SK-N-SH (cell line): ENCODE results near the gene ERLIN1. TPM values are rescaled to one million over a fixed set of nuclear protein-coding genes. Genes with fewer than 3 reads are reported as not detected.

Experiments
- CTCF ChIA-PET: fragments of 300-600, 350-600 bp; formaldehyde crosslinking; extraction: SDS; loops from one replicate; lab custom pipeline; 2021; lab: Yijun Ruan, JAX
- POLR2A ChIA-PET: fragments of 350-600 bp; sonication (Branson Sonifier 250); formaldehyde crosslinking; extraction: SDS; loops from one replicate; lab custom pipeline; 2020; ENCODE audit warnings: antibody characterized with exemption, inconsistent platforms; lab: Yijun Ruan, JAX
- DNase-seq: peaks from one replicate; pipeline ENCODE4 v3.0.0; 2012
- H2AFZ ChIP-seq: fragments of 200-600 bp; sonication (generic); 2 replicates; pipeline ENCODE4 v1.8.1; 2016; ENCODE audit warnings: antibody characterized with exemption, mild to moderate bottlenecking, low read depth
- H3F3A ChIP-seq: fragments of 200-600 bp; sonication (generic); replicated peaks from 2 replicates; pipeline ENCODE3; 2016; ENCODE audit warnings: antibody characterized with exemption, mild to moderate bottlenecking; ENCODE audit not compliant: insufficient read depth
- H3K27ac ChIP-seq, 2 experiments: fragments of 200-500 bp in 1 of 2; fragments of 200-600 bp in 1 of 2; sonication (Bioruptor generic) in 1 of 2; sonication (generic), shearing (Covaris generic) in 1 of 2; 2 replicates each; pipeline versions ENCODE4 v1.5.1 to v1.6.1; 2014 to 2016; ENCODE audit warnings: low read depth in 2 of 2, inconsistent platforms in 1 of 2, low read length in 1 of 2, mild to moderate bottlenecking in 1 of 2, mixed read lengths in 1 of 2
- H3K27me3 ChIP-seq: fragments of 200-600 bp; sonication (generic), shearing (Covaris generic); 2 replicates; pipeline ENCODE4 v1.6.1; 2016; ENCODE audit warnings: mixed run types; ENCODE audit not compliant: insufficient read depth
- H3K36me3 ChIP-seq, 2 experiments: fragments of 200-500 bp in 1 of 2; fragments of 200-600 bp in 1 of 2; sonication (Bioruptor generic) in 1 of 2; sonication (generic) in 1 of 2; replicated peaks in 1 of 2; 2 replicates each; pipeline versions ENCODE3 to v1.5.1; 2014 to 2016; ENCODE audit warnings: low read length in 1 of 2, mild to moderate bottlenecking in 1 of 2; ENCODE audit not compliant: insufficient read depth in 2 of 2, control insufficient read depth in 1 of 2
- H3K4me1 ChIP-seq, 2 experiments: fragments of 200-500 bp in 1 of 2; fragments of 200-600 bp in 1 of 2; sonication (Bioruptor generic) in 1 of 2; sonication (generic), shearing (Covaris generic) in 1 of 2; 2 replicates each; pipeline versions ENCODE4 v1.5.1 to v1.6.1; 2014 to 2016; ENCODE audit warnings: low read depth in 1 of 2, low read length in 1 of 2, mixed run types in 1 of 2; ENCODE audit not compliant: insufficient read depth in 2 of 2, control insufficient read depth in 1 of 2
- H3K4me2 ChIP-seq: fragments of 200-600 bp; sonication (generic), shearing (Covaris generic); 2 replicates; pipeline ENCODE4 v1.6.1; 2017; ENCODE audit warnings: mixed run types
- H3K4me3 ChIP-seq, 2 experiments: fragments of 200-500 bp in 1 of 2; fragments of 200-600 bp in 1 of 2; sonication (Bioruptor generic) in 1 of 2; sonication (generic), shearing (Covaris generic) in 1 of 2; 2 replicates each; pipeline versions ENCODE4 v1.5.1 to v1.8.1; 2014 to 2016; ENCODE audit warnings: low read depth in 2 of 2, inconsistent platforms in 1 of 2, low read length in 1 of 2, mild to moderate bottlenecking in 1 of 2, mixed read lengths in 1 of 2, moderate library complexity in 1 of 2
- H3K79me2 ChIP-seq: fragments of 200-600 bp; sonication (generic); 2 replicates; pipeline ENCODE4 v1.8.1; 2017; ENCODE audit warnings: mild to moderate bottlenecking; ENCODE audit not compliant: insufficient read depth
- H3K9ac ChIP-seq: fragments of 200-600 bp; sonication (generic); 2 replicates; pipeline ENCODE4 v1.6.1; 2017; ENCODE audit warnings: mixed run types
- H3K9me2 ChIP-seq: fragments of 200-600 bp; sonication (generic); 2 replicates; pipeline ENCODE4 v1.6.1; 2017; ENCODE audit warnings: mixed run types
- H3K9me3 ChIP-seq: fragments of 200-600 bp; sonication (generic); 2 replicates; pipeline ENCODE4 v1.6.1; 2017; ENCODE audit warnings: mixed run types, mild to moderate bottlenecking, moderate library complexity
- H4K20me1 ChIP-seq: fragments of 200-600 bp; sonication (generic); 2 replicates; pipeline ENCODE4 v1.6.1; 2017; ENCODE audit warnings: mild to moderate bottlenecking, mixed run types; ENCODE audit not compliant: insufficient read depth
- CTCF ChIP-seq: fragments of 200-600 bp; sonication (generic); IDR thresholded peaks from 2 replicates; pipeline ENCODE4 v1.6.1; 2017; ENCODE audit warnings: antibody characterized with exemption, mild to moderate bottlenecking, moderate library complexity
- EZH2phosphoT487 ChIP-seq: fragments of 200-600 bp; sonication (generic); IDR thresholded peaks from 2 replicates; pipeline ENCODE4 v1.6.1; 2017; ENCODE audit warnings: low read depth, mixed run types, mild to moderate bottlenecking, antibody characterized with exemption, moderate library complexity, borderline replicate concordance
- FOSL2 ChIP-seq: IDR thresholded peaks from 2 replicates; pipeline ENCODE4 v1.4.0; 2012; ENCODE audit warnings: low read depth, mild to moderate bottlenecking, moderate library complexity, borderline replicate concordance
- FOXJ3 ChIP-seq: sonication (generic); formaldehyde crosslinking; IDR thresholded peaks from 2 replicates; pipeline ENCODE4 v1.5.1; 2020; ENCODE audit warnings: mild to moderate bottlenecking, missing genetic modification reagents
- IRF3 ChIP-seq: fragments of 150-350 bp; IDR thresholded peaks from 2 replicates; pipeline ENCODE4 v1.6.1; 2016; ENCODE audit warnings: mild to moderate bottlenecking, low read depth, low read length
- JUND ChIP-seq: IDR thresholded peaks from 2 replicates; pipeline ENCODE4 v1.4.0; 2012
- NFIC ChIP-seq: IDR thresholded peaks from 2 replicates; pipeline ENCODE4 v1.4.0; 2012; ENCODE audit warnings: borderline replicate concordance
- PBX3 ChIP-seq: IDR thresholded peaks from 2 replicates; pipeline ENCODE4; 2012
- REST ChIP-seq: IDR thresholded peaks from 2 replicates; pipeline ENCODE4 v1.6.1; 2012; ENCODE audit warnings: mild to moderate bottlenecking, low read depth, low read length, moderate library complexity
- RFX5 ChIP-seq: IDR thresholded peaks from 2 replicates; pipeline ENCODE4 v1.6.1; 2012; ENCODE audit warnings: mild to moderate bottlenecking, improper control_type of control experiment, low read length
- TEAD4 ChIP-seq: IDR thresholded peaks from 2 replicates; pipeline ENCODE4 v1.4.0; 2012; ENCODE audit warnings: mild to moderate bottlenecking, borderline replicate concordance; ENCODE audit not compliant: insufficient read depth
- USF1 ChIP-seq: IDR thresholded peaks from 2 replicates; pipeline ENCODE4 v1.4.0; 2012; ENCODE audit warnings: low read depth, borderline replicate concordance
- YY1 ChIP-seq: IDR thresholded peaks from 2 replicates; pipeline ENCODE4 v1.4.0; 2012; ENCODE audit warnings: low read depth, mild to moderate bottlenecking
- whole genome bisulfite sequencing: methylation state at CpG from one replicate; pipeline ENCODE4 v1.1.6; 2017; ENCODE audit warnings: low lambda C conversion rate; 5-methylcytosine and 5-hydroxymethylcytosine counted together
- polyA plus RNA-seq, 3 experiments: library from polyadenylated mRNA; depleted of rRNA; stranded (reverse); fragments of >200 nt; gene quantifications; 2 replicates each; pipeline ENCODE4 v1.2.3, GENCODE V29; 2012

Gene ERLIN1
- polyA plus RNA-seq, 1 of the 3 experiments (the other 2 are of a cell fraction), result 43.8 TPM

GRCh38 chr10:100153239-100153825, 32.5 kb downstream of the ERLIN1 start (continued):
- no peak for TF ChIP-seq REST
- no peak for TF ChIP-seq PBX3
- no peak for TF ChIP-seq RFX5
- TF ChIP-seq NFIC, result no peak
- TF ChIP-seq YY1, result no peak
- TF ChIP-seq, all 33 proteins: peak for 6

GRCh38 chr10:100151723-100152300, 34.0 kb downstream of the ERLIN1 start:
- Histone ChIP-seq H3K27ac (peak overlapping the region in 1 of 2 experiments; percentile 80; a peak in 1 of 4 replicates), H3K4me1 (peaks cover 7 to 17% of the 10 kb centered on the region in 2 experiments; a peak in 3 of 4 replicates), H4K20me1 (no peaks in the 10 kb centered on the region), H3K27me3 (no peaks in the 10 kb centered on the region), H3K9me3 (no peaks in the 10 kb centered on the region), H2AFZ (no peak overlapping the region), H3F3A (no peaks in the 10 kb centered on the region), H3K9ac (no peak overlapping the region), H3K36me3 (peaks cover 55 to 60% of the 10 kb centered on the region in 2 experiments), H3K79me2 (no peaks in the 10 kb centered on the region), H3K4me3 (no peak overlapping the region), H3K9me2 (no peaks in the 10 kb centered on the region), H3K4me2 (no peak overlapping the region)
- POLR2A ChIA-PET, result no interaction called here
- CTCF ChIA-PET, result interaction anchor here (1.2 to 1.5 kb wide), 2 partner anchors 106 to 306 kb away, joined by 4 read pairs; no protein-coding TSS in a partner anchor
- 99% methylated on average over 6 of the region's 6 CpGs for WGBS
- DNase-seq, result no peak
- TF ChIP-seq FOXJ3 (CRISPR knock-in tag) (no peak), EZH2phosphoT487 (no peak), JUND (no peak), FOSL2 (no peak), CTCF (no peak), IRF3 (no peak), REST (no peak), TEAD4 (no peak), USF1 (no peak)
